ENCODE results near the gene CRYBG2.

CRYBG2 gene

DNA sequence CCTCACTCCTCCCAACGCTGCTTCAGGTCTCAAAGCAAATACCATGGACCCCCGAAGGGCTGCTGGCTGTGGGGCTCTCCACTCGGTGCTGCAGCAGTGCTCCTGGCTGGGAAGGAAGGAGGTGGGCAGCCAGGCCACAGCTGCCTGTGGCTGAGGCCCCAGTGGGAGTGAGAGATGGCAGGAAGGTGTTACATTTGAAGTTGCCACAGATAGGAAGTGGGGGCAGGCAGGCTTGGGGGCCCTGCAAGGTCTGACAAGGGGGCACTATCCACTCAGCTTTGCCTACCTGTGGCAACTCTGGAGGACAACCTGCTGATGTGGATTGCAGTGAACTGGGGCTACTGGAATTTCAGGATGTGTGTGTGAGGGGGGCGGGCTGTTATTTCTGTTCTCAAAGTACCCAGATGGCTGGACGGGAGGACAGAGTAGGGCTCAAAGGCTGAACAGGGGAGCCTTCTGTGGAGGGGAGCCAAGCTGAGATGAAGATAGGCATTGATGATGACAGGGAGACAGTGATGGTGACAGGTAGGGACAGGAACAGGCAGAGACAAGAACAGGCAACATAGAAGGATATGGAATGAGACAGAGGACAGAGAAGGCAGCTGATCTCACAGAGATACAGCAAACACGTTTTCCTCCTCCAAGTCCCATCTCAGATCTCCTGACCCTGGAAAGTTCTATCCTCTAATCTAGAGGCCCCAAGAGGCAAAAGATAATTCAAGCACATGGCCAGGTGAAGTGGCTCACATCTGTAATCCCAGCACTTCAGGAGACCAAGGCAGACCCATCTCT lies 16.9 kb upstream of the CRYBG2 start:
- DNase-seq: no peak

DNA sequence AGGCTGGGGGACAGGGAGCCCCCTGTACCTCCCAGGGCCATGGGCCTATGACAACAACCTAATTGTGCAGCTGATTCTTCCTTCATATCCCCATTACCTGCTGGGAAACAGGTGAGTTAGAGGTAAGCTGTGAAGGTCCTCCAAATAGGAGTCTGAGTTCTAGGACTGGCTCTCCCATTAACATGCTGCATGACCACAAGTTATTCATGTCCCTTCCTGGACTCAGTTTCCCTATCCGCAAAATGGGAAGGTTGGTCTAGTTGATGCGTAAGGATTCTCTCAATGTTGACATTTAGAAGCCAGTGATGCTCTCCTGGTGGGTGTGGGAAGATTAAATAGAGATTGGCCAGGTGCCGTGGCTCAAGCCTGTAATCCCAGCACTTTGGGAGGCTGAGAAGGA lies 14.6 kb upstream of the CRYBG2 start:
- no peak for DNase-seq

DNA sequence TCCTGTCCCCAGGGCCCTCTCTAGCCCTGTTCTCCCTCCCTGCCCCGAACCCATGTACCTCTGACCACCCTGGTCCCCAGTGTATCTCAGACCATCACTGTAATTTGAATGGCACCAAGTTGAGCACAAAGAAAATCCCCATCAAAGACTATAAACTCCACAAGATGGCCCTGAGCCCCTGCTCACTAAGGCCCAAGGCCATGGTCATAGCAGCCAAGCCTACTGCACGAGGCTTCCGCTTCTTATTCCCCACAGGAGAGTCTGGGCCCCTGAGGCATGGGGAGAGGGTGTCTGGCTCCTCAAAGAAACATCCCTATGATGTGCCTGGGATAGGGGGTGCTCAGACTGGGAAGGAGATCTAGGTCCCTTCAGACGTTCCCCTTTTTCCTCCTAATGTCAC lies 14.1 kb upstream of the CRYBG2 start:
- DNase-seq: no peak

DNA sequence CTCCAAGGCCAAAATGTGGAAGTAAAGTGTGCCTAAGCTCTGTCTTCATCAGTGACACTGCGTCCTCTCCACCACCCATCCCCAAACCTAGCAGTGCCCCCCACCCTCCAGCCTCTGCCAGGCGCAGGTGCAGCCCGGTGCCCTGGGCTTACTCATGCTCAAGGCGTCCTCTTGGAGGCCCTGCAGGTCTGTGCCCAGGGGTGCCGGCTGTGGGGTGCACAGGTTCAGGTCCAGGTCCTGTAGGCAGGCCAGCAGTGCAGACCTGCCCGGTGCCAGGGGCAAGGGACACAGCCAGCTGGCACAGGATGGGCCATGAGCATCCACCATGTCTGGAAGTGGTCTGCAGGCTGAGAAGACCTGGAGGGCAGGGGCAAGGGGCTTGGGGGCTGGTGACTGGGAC lies 13.5 kb upstream of the CRYBG2 start:
- no peak for DNase-seq

DNA sequence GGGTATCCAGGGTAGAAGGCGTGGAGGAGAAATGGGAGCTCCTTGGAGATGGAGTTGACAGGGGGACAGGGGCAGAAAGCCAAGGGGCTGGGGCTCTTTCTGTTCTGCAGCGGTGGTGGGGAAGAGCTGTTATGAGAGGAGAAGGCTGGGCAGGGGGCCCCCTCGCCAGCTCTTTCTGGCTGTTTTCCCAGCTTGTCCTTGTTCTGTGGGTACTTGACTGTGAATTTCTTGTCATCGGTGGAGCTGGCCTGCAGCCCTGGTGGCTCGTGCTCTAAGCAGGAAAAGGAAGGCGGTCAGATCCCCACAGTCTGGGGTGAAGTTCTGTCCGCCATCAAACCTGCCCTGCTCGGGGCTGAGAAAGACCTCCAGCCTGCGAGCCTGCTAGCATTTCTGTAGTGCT lies 11.0 kb upstream of the CRYBG2 start:
- no peak for DNase-seq

DNA sequence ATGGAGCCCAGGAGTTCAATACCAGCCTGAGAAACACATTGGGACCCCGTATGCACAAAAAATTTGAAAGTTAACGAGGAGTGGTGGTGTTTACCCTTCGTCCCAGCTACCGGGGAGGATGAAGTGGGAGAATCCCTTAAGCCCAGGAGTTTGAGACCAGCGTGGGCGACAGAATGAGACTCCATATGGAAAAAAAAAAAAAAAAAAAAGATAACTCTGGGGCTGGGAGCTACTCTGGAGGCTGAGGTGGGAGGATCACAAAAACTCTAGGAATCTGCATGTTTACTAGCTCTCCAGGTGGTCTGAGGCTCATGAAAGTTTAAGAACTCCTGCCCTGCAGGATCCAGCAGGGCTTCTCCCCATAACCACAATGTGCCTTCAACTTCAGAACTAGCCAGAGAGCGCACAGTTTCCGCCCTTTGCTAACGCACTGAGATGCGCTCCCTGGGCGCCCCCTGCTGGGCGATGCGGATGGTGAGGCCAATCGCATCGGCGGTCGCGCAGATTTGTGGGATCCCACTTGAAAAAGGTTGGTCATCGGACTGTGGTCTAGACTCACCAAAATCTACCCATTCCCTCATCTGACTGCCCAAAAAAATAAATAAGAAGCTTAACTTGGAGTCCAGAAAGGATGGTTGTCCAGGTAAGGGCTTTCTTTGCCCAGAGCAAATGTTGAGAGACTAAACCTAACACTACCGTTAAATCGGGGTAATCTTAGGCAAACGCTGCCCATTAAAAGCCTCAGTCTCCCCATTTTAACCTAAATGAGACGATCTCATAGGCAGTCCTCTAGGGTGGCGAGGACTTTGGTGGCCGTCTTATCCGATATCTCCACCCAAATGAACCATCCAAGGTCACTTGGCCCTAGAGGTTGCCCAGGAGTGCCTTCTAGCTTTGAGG lies 9.9 kb upstream of the CRYBG2 start:
- peak; percentile 64 to 83 (median 74) for DNase-seq

DNA sequence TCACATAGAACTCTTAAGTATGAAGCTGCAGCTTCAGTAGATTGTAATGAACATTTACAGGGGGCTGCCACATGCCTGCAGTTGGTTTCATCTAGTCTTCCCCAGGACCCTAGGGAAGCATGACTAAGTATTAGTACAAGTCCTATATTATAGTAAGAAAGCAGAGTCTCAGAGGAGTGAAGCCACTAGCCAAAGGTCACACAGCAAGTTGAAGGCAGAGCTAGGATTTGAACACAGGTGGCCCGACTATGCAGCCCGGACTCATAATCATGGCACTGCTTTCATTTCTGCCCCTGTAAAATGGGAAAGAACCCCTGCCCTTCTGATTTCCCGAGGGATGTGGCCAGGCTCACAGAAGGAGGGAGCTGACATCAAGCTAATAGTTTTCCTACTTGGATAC lies 8.4 kb upstream of the CRYBG2 start:
- DNase-seq: no peak

DNA sequence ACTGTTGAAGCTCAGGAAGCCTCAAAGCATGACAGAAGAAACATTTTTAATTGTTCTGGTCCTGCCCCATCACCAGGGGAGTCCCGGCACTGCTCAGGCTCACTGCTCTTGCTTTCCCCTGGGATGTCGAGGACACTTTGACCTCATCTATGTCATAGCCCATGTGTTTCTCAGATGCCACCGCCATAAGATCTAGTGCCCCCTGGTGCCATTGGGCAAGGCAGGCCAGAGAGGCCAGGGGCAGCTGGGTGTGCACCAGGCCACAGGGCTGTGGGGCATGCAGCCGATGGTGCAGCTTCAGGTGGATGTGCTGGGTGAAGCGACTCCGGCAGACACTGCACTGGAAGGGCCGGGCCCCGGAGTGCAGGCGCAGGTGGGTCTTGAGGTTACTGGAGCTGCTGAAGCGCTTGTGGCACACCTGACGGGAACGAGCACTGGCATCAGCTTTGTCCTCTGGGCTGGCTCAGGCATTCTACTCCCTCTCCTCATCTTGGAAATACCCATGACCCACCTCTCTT lies 7.7 kb upstream of the CRYBG2 start:
- no peak for DNase-seq

DNA sequence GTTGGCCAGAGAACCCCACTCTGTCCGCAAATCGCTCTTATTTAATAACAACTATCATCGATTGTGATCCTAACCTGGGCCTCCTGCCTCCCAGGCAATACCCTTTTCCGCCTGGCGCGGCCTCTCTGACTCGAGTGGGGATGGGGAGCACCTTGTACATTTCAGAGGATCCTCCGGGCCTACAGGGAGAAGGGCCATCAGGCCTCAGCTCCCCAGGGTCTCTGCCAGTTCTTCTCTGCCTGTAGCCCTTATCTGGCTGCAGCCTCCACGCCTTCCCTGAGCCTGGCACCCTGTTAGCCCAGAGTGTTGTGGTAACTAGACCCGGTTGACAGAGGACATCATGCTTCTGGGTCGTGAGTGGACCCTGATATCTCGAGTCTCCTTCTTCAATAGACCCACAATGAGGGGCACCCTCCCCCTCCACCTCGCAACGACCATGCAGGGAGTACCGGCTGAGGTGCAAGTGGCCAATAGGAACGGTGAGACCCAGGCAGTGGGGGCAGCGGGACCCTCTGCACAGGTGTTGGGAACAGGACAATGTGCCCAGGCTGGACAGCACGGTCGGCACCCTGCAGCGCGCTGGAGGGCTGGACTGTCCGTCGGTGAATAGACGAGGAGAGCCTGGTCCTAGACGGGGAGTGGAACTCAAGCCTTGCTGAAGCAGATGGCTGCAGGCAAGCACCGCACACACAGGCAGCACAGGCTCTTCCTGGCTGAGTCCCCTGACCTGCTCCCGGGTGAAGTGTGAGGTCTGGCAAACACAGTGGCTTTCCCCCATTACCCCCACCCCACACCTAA lies 7.1 kb upstream of the CRYBG2 start:
- DNase-seq: no peak

DNA sequence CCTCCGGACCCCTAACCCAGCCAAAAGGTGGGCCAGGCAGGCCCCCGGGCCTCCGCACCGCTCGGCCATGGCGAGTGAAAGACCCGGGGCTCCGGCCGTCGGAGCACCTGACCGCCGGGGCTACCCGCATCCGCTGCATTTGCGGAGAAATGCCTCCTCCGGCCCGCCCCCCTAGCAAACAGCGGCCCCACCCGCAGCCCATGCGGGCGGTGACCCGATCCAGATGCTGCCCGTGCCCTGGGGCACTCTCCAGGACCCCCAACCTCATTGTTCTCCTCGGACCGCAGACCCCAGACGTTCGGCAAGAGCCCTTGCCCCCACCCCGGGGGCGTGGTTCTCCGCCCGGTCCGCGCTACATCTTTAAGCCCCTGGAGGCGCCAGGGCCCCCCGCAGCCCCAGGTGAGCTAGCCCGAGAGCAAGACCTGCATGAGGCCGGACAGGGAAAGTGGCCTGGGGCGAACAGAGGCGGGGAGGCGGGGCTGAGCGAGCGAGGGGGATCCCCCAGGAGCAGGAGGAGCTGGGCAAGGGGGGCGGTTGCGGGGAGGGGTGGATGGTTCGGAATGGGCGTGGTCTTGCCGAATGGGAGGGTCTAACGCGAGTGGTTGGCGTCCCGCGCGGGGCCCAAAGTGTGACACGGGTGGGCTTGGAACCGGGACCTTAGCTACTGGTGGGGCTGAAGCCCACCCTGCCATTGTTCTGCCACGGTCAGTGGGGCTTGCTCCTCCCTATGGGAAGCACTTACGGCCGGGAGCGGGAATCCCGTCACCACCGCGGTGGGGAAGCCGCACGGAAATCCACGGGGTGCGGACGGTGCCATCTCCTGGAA lies 6.3 kb upstream of the CRYBG2 start:
- peak in 1 of 4 experiments; percentile 16 for DNase-seq

DNA sequence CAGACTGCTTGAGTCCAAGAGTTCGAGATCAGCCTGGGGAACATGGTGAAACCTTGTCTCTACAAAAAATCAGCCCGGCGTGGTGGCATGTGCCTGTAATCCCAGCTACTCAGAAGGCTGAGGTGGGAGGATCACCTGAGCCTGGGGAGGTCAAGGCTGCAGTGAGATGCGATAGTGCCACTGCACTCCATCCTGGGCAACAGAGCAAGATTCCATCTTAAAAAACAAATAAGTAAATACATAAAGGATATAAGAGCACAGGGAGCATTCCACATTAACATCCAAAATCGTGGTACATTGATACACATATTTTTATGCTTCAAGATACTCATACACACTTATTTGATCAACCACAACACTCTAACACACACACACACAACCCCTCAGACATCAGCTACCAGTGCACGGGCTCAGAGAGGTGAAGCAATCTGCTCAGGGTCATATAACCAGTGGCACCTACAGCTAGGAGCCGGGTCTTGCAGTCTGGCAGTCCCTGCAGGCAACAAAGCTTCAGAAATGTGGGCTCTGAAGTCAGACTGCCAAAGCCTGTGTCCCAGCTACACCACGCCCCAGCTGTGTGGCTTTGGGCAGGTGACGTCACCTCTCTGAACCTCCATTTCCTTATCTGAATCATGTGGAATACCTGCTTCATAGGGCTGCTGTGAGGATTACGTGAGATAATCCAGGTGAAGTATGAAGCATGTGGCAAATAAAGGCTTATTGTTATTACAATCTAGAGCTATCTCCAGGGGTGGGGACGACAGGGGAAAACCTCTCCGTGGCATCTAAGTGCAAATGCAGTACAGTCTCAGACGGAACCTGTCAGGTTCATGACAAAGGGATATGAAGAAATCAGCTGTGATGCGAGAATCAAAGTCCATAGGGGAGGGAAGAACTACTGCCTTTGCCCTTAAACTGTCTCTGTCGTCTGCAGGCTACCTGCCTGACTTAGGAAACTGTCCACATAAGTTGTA lies 4.8 kb upstream of the CRYBG2 start:
- peak in 2 of 4 experiments; percentile 37 to 40 for DNase-seq

DNA sequence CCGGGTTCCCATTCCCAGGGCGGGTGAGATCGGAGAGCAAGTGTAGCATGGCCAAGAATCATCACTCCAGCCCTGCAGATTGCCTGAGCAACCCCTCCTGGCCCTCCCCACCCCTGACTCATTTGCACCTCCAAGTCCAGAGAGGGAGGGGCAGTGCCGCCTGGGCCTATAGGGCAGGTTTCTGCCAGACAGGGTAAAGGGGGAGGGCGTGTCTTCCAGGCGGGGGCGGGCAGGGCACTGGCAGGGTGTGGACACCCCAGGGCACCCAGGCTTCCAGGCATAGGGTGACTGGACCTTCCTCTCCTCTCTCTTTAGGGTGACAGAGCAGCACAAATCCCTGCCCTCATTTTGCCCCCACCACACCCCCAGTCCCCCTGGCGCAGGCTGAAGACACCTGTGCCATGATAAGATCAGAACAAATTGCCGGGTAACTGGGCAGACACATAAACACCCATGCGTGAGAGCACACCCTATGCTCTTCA lies 3.2 kb upstream of the CRYBG2 start:
- DNase-seq: no peak

DNA sequence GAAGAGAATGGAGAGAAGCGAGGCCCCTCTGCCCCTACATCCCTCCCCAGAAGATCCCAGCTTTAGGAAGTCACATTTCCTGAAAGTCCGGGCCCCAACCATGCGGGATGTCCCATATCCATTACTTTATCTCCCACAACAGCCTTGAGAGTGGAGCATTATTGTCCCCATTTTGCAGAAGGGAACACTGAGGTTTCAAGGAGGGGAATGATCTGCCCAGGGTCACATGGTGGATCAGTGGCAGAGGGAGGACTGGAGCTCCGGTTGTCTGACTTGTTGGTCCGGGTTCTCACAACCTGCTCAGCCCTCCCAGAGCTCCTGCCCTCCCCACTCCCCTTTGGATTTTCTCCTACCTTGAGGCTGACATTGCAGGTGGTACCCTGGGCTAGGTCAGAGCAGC lies 2.2 kb upstream of the CRYBG2 start:
- no peak for DNase-seq

DNA sequence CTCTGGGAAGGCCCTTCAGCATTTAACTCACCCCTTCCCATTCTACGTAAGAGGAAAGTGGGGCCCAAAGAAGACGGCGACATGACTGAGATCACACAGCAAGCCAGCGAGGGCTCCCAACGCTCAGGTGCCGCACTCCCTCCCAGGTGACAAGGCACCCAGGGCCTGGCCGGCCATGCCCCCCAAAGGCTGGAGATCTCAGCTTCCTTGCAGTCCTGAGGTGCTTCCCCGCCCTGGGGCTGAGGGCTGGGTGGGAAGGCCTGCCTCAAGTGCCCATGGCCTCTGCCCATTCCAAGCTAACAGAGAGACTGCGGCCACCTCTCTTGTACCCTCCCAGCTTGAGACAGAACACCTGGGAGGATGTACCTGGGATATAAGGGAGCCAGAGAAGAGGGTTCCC lies 1.0 kb upstream of the CRYBG2 start:
- no peak for DNase-seq

DNA sequence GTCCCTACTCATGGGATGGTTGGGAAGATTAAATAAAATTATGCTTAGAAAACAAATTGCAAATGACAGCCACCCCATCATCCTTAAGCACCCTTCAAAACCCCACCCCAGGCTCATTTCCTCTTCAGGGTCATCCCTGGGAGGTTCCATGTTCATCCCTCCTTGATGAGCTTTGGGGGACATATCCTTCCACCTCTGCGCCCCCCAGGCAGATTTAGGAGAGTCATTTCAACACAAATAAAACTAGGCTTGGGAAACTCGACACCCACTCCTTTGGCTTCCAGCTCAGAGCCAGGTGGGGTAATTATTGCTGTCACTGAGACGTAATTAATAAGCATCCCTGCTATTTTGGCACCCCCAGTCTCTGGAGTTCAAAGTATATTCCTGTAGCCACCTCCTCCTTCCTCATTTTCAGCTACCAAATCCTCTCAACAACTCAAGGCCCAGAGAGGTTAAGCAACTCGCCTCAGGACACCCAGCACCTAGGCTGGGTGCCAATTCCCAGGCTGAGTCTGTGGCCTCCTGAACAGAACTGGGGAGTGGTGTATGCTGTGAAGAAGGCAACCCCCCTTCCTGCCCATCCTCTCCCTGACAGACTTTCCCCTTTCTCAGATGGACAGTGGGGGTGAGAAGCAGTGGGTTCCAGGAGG lies 595 bp downstream of the CRYBG2 start:
- DNase-seq: no peak

DNA sequence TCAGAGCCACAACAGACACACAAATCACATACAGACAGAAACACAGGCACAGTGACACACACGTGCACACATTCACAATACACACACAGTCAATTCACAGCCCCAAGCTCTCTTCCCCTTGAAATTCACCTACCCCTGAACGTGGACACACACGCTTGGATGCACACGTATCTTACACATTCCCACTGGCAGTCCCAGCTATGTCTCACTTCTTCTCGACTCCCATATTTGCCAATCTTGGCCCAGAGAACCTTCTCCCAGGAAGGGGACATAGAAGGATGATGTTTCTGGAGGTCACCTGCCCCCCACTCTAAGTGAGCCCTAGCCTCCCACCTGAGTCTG lies 1.6 kb downstream of the CRYBG2 start:
- no peak for DNase-seq

DNA sequence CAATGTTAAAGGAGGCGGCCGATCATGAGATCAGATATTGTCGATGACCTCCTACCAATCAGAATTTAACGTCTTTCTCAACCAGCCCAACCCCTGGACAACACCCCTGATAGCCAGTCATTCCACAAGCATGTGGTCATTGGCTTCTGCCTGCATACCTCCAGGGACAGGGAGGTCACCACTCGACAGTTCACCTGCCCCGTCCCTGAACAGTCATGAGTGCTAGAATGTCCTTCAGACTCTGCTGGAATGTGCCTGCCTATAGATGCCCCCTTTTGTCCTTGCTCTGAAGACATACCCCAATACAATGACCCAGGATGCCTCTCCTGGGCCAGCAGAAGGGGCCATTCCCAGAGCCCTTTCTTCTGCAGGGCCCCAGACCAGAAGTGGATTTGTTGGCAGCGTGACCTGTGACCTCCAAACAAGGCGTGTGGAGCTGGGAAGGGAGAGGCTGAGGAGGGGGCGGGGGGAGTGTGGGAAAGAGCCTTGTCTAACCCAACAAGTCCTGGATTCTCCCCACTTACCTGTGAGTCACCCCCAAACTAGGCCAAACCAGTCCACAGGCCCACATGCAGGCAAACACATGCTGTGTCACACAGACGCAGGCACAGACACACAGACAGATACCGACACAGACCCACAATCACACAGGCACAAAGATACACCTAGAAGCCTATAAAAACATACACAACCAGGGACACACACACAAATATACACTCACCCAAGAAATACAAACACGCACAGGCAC lies 2.2 kb downstream of the CRYBG2 start:
- no peak for DNase-seq

DNA sequence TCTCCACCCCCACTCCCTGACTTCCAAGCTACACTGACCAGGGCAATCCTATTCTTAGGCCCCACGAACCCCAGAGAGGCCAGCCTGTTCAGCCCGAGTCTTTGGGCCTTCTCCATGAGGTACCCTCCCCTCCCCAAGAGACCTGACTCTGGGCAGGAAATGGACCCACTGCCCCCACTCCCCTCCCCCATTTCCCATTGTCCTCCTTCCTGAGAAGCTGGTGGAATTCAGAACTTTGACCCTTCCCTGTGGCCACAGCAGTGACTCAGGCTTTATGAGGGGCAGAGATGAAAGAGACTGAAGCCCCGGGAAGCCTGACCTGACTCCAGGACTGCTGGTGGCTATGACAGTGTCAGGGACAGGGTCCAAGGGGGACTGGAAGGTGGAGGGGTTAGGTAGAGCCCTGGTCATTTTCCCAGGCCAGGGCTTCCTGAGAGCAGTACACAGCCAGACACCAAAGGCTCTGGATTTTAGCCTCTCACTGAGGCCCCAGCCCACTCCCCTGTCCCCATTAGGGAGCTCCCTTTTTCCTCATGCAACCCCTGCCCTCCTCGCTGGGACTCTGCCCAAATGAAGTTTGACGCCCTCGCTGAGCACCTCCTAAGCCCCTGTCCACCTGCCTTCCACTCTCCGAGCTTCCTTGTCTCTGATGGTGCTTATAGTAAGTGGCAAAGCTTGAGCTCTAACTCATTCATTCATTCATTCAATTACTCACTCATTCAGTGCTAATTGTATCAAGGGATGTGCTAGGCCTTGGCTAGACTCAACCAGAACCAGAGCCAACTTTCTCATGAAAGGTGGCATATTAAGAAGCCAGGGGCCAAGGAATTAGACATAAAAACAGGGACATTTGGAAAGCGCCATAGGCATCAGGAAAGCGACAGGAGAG lies 3.0 kb downstream of the CRYBG2 start:
- no peak for DNase-seq

DNA sequence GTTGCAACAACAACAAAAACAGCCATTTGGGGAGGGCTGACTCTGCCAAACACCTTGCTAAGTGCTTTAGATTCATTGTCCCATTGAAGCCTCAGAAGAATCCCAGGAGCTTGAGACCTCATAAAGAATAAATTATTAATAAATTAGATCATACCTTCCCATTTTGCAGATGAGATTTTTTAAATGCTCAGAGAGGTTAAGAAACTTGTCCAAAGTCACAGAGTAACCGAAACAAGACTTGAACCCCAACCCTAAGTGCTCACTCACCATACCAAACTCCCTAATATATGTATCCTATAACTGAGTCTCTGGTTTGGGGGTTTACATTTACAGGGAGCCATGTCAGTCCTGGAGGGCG lies 3.6 kb downstream of the CRYBG2 start:
- no peak for DNase-seq
